Measurements from ENCODE around the gene CAMK4. TPM values are rescaled to one million over a fixed set of nuclear protein-coding genes. Genes with fewer than 3 reads are reported as not detected.

The CAMK4 gene
- total RNA-seq, 1 experiment from 2014 or later, result 6.3 TPM

GRCh38 chr5:111252799-111253545 lies 28.8 kb downstream of the CAMK4 start:
- Mint-ChIP-seq H3K4me3 (no peak overlapping the region), H3K27ac (peak overlapping the region in 1 of 3 experiments; percentile 91; a peak in 1 of 7 replicates), H3K27me3 (ENCODE audit: low read depth) (no peaks in the 10 kb centered on the region), H3K9me3 (peaks cover 8% of the 10 kb centered on the region in 2 experiments; a peak in 4 of 5 replicates), H3K36me3 (ENCODE audit: insufficient read depth in 1 of 3, low read depth in 3 of 3) (peaks cover 0 to 5% (median 0%) of the 10 kb centered on the region in 3 experiments; a peak in 2 of 7 replicates), H3K4me1 (no peaks in the 10 kb centered on the region)
- Histone ChIP-seq H4K91ac (ENCODE audit: insufficient read length, low read depth, low read length) (no peak overlapping the region), H2BK12ac (ENCODE audit: insufficient read length, low read depth, low read length) (no peak overlapping the region), H3K4ac (ENCODE audit: low read depth, low read length) (no peak overlapping the region), H3K18ac (ENCODE audit: insufficient read length, low read depth, low read length) (no peak overlapping the region), H3K4me1 (ENCODE audit: insufficient read depth, low read length) (no peaks in the 10 kb centered on the region), H2AFZ (ENCODE audit: low read length) (no peak overlapping the region), H4K8ac (replicated peaks; ENCODE audit: insufficient read length, low read depth, low read length) (no peak overlapping the region), H3K79me1 (ENCODE audit: insufficient read depth, low read depth, low read length, poor library complexity, severe bottlenecking) (no peaks in the 10 kb centered on the region), H2BK15ac (ENCODE audit: low read depth, low read length) (no peak overlapping the region), H4K5ac (ENCODE audit: insufficient read length, low read depth, low read length) (no peak overlapping the region), H2AK5ac (ENCODE audit: insufficient read length, low read length) (no peak overlapping the region), H3K9me3 (ENCODE audit: control insufficient read depth, low read depth, low read length) (no peaks in the 10 kb centered on the region), H3K27ac (ENCODE audit: insufficient read length, low read depth, low read length) (no peak overlapping the region), H3K9ac (ENCODE audit: extremely low read depth, insufficient read length, low read length) (no peak overlapping the region), H3K56ac (ENCODE audit: insufficient read length, low read depth, low read length) (no peak overlapping the region), H2BK20ac (ENCODE audit: low read depth, low read length, poor library complexity, severe bottlenecking) (no peak overlapping the region), H3K14ac (ENCODE audit: insufficient read depth, low read length) (no peak overlapping the region), H3K23ac (ENCODE audit: insufficient read length, low read depth, low read length) (no peak overlapping the region), H3K4me2 (ENCODE audit: insufficient read depth, insufficient read length, low read length) (no peak overlapping the region), H3K79me2 (ENCODE audit: insufficient read depth, low read length) (no peaks in the 10 kb centered on the region; the same call in 1 of the 2 replicates), H3K23me2 (ENCODE audit: insufficient read length, low read depth, low read length, poor library complexity, severe bottlenecking) (no peaks in the 10 kb centered on the region), H2BK5ac (ENCODE audit: insufficient read length, low read length) (no peak overlapping the region), H3T11ph (ENCODE audit: low read length) (no peak overlapping the region), H2BK120ac (ENCODE audit: low read depth, low read length, poor library complexity, severe bottlenecking) (no peak overlapping the region), H4K20me1 (ENCODE audit: control insufficient read depth, insufficient read depth, insufficient read length) (no peaks in the 10 kb centered on the region), H3K27me3 (ENCODE audit: insufficient read depth, low read length) (no peaks in the 10 kb centered on the region)
- no peak for DNase-seq
- WGBS (ENCODE audit: extremely low coverage, insufficient read length, low lambda C conversion rate), result no CpG with 5 or more reads among the region's 5 CpGs
- TF ChIP-seq, protein P1, sequence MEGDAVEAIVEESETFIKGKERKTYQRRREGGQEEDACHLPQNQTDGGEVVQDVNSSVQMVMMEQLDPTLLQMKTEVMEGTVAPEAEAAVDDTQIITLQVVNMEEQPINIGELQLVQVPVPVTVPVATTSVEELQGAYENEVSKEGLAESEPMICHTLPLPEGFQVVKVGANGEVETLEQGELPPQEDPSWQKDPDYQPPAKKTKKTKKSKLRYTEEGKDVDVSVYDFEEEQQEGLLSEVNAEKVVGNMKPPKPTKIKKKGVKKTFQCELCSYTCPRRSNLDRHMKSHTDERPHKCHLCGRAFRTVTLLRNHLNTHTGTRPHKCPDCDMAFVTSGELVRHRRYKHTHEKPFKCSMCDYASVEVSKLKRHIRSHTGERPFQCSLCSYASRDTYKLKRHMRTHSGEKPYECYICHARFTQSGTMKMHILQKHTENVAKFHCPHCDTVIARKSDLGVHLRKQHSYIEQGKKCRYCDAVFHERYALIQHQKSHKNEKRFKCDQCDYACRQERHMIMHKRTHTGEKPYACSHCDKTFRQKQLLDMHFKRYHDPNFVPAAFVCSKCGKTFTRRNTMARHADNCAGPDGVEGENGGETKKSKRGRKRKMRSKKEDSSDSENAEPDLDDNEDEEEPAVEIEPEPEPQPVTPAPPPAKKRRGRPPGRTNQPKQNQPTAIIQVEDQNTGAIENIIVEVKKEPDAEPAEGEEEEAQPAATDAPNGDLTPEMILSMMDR (conservative IDR thresholded peaks at IDR 0.05), result no peak
